SU-DHL-6 (cell line): ENCODE measurements around the gene RPL41.

Experiments used
- EZH2phosphoT487 ChIP-seq: fragments of 200-600 bp; sonication (generic), shearing (Covaris generic); conservative IDR thresholded peaks from 2 replicates; pipeline ENCODE4 v1.6.1; 2018; ENCODE audit warnings: mild to moderate bottlenecking, antibody characterized with exemption, low read length, moderate library complexity, mixed read lengths
- TF ChIP-seq, protein P1 (sequence below): fragments of 200-600 bp; sonication (generic); IDR thresholded peaks from one replicate; pipeline ENCODE4 v1.5.1; 2017; ENCODE audit warnings: antibody characterized with exemption, mild to moderate bottlenecking, low read length, moderate library complexity; ENCODE audit not compliant: insufficient read depth, poor library complexity, severe bottlenecking

DNA sequence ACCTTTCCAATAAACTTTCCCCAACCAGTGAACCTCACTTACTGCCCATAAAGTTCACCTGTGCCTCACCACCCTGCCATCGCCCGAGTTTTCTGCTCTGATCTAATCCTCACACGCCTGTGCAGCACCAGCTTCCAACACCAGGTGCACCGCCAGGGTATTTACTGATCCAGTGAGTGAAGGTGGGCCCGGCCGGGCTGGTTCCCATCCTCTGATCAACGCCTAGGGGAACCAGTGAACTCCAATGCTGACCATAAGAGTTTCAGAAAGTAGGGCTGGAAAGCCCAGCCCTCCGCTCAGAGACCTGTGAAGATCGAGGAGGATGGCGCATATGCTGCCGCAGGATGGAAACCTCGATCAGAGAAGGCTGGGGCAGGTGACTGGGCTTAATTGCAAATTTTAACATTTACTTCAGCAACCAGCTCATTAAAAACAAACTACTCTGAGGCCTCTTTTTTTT lies 35.3 kb downstream of the RPL41 start:
- TF ChIP-seq, protein P1, sequence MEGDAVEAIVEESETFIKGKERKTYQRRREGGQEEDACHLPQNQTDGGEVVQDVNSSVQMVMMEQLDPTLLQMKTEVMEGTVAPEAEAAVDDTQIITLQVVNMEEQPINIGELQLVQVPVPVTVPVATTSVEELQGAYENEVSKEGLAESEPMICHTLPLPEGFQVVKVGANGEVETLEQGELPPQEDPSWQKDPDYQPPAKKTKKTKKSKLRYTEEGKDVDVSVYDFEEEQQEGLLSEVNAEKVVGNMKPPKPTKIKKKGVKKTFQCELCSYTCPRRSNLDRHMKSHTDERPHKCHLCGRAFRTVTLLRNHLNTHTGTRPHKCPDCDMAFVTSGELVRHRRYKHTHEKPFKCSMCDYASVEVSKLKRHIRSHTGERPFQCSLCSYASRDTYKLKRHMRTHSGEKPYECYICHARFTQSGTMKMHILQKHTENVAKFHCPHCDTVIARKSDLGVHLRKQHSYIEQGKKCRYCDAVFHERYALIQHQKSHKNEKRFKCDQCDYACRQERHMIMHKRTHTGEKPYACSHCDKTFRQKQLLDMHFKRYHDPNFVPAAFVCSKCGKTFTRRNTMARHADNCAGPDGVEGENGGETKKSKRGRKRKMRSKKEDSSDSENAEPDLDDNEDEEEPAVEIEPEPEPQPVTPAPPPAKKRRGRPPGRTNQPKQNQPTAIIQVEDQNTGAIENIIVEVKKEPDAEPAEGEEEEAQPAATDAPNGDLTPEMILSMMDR = peak; percentile 23
- TF ChIP-seq EZH2phosphoT487 = no peak
